Mesenchymal stem cell (in vitro differentiated cells and primary cell): ENCODE measurements around the gene LYAR.

ENCODE experiments used
- DNase-seq: peaks from one replicate; pipeline ENCODE4 v3.0.0-alpha.2; 2013
- H2AFZ ChIP-seq: one replicate; pipeline ENCODE4 v1.6.1; 2013; ENCODE audit warnings: low read depth, mild to moderate bottlenecking, control low read depth, inconsistent platforms, low read length, moderate library complexity
- H2AK5ac ChIP-seq: 2 replicates; pipeline ENCODE4 v1.6.1; 2013; ENCODE audit warnings: low read length, moderate library complexity, mild to moderate bottlenecking, inconsistent platforms; ENCODE audit not compliant: severe bottlenecking
- H2BK120ac ChIP-seq: one replicate; pipeline ENCODE4 v1.6.1; 2013; ENCODE audit warnings: low read depth, mild to moderate bottlenecking, inconsistent platforms, low read length, moderate library complexity
- H2BK12ac ChIP-seq, 2 experiments: one replicate each; pipeline ENCODE4 v1.6.1; 2013; ENCODE audit warnings: inconsistent platforms in 2 of 2, low read length in 2 of 2, mild to moderate bottlenecking in 2 of 2, moderate library complexity in 2 of 2, control low read depth in 1 of 2
- H2BK15ac ChIP-seq: one replicate; pipeline ENCODE4 v1.6.1; 2013; ENCODE audit warnings: mild to moderate bottlenecking, low read depth, inconsistent platforms; ENCODE audit not compliant: poor library complexity, severe bottlenecking
- H2BK5ac ChIP-seq: 2 replicates; pipeline ENCODE4 v1.6.1; 2013; ENCODE audit warnings: low read depth, mild to moderate bottlenecking, low read length, control low read depth, inconsistent platforms; ENCODE audit not compliant: poor library complexity, severe bottlenecking
- H3K14ac ChIP-seq, 2 experiments: one replicate each; pipeline ENCODE4 v1.6.1; 2013; ENCODE audit warnings: inconsistent platforms in 2 of 2, low read length in 2 of 2, control low read depth in 1 of 2, mild to moderate bottlenecking in 1 of 2, moderate library complexity in 1 of 2
- H3K18ac ChIP-seq, 2 experiments: one replicate each; pipeline ENCODE4 v1.6.1; 2013; ENCODE audit warnings: inconsistent platforms in 2 of 2, low read length in 2 of 2, control low read depth in 1 of 2, low read depth in 1 of 2, mild to moderate bottlenecking in 1 of 2
- H3K23ac ChIP-seq, 2 experiments: one replicate each; pipeline ENCODE4 v1.6.1; 2013; ENCODE audit warnings: inconsistent platforms in 2 of 2, low read length in 2 of 2, mild to moderate bottlenecking in 2 of 2, moderate library complexity in 2 of 2, control low read depth in 1 of 2
- H3K27ac ChIP-seq: 2 replicates; pipeline ENCODE4 v1.5.1; 2013; ENCODE audit warnings: mild to moderate bottlenecking, moderate library complexity, low read length, control low read depth, inconsistent platforms; ENCODE audit not compliant: poor library complexity, severe bottlenecking
- H3K27me3 ChIP-seq, 2 experiments: 2 replicates each; pipeline versions ENCODE4 v1.6.1 to v1.7.0; 2013; ENCODE audit warnings: low read length in 2 of 2, mild to moderate bottlenecking in 2 of 2, moderate library complexity in 2 of 2, control low read depth in 1 of 2, inconsistent platforms in 1 of 2; ENCODE audit not compliant: control insufficient read depth in 1 of 2, insufficient read depth in 1 of 2
- H3K36me3 ChIP-seq, 2 experiments: 2 replicates each; pipeline versions ENCODE4 v1.6.1 to v1.7.0; 2013; ENCODE audit warnings: low read length in 2 of 2, control low read depth in 1 of 2, inconsistent platforms in 1 of 2, low read depth in 1 of 2, mild to moderate bottlenecking in 1 of 2; ENCODE audit not compliant: insufficient read depth in 2 of 2, control insufficient read depth in 1 of 2
- H3K4ac ChIP-seq, 2 experiments: one replicate each; pipeline ENCODE4 v1.6.1; 2013; ENCODE audit warnings: inconsistent platforms in 2 of 2, low read length in 2 of 2, mild to moderate bottlenecking in 2 of 2, moderate library complexity in 2 of 2, control low read depth in 1 of 2, low read depth in 1 of 2
- H3K4me1 ChIP-seq: 2 replicates; pipeline ENCODE4 v1.6.1; 2013; ENCODE audit warnings: low read depth, low read length, control low read depth; ENCODE audit not compliant: control insufficient read depth, insufficient read depth
- H3K4me2 ChIP-seq: 2 replicates; pipeline ENCODE4 v1.6.1; 2013; ENCODE audit warnings: low read length, mild to moderate bottlenecking, inconsistent platforms; ENCODE audit not compliant: poor library complexity, severe bottlenecking
- H3K4me3 ChIP-seq, 2 experiments: 2 replicates each; pipeline versions ENCODE4 v1.5.1 to v1.7.0; 2013; ENCODE audit warnings: low read length in 2 of 2, mild to moderate bottlenecking in 2 of 2, control low read depth in 1 of 2, low read depth in 1 of 2; ENCODE audit not compliant: insufficient read depth in 1 of 2
- H3K79me1 ChIP-seq: replicated peaks from 2 replicates; pipeline ENCODE4 v1.6.1; 2013; ENCODE audit warnings: mild to moderate bottlenecking, control low read depth, low read length, inconsistent platforms; ENCODE audit not compliant: poor library complexity, severe bottlenecking
- H3K9ac ChIP-seq: 2 replicates; pipeline ENCODE4 v1.7.0; 2013; ENCODE audit warnings: mild to moderate bottlenecking, low read length, moderate library complexity
- H3K9me3 ChIP-seq: 2 replicates; pipeline ENCODE4 v1.7.0; 2013; ENCODE audit warnings: mild to moderate bottlenecking, low read length; ENCODE audit not compliant: control insufficient read depth
- H4K8ac ChIP-seq: one replicate; pipeline ENCODE4 v1.6.1; 2013; ENCODE audit warnings: inconsistent platforms, mild to moderate bottlenecking, low read length, moderate library complexity
- H4K91ac ChIP-seq: one replicate; pipeline ENCODE4 v1.6.1; 2013; ENCODE audit warnings: mild to moderate bottlenecking, low read length, inconsistent platforms
- WGBS: methylation state at CpG from one replicate; pipeline ENCODE4 v1.1.7; 2013; ENCODE audit warnings: mixed read lengths; 5-methylcytosine and 5-hydroxymethylcytosine counted together

LYAR gene

GRCh38 chr4:4271912-4272311, 18.0 kb downstream of the LYAR start:
- Histone ChIP-seq H2BK15ac (no peak overlapping the region), H3K36me3 (peaks cover 33 to 72% of the 10 kb centered on the region in 2 experiments), H3K4me1 (no peaks in the 10 kb centered on the region), H3K27me3 (no peaks in the 10 kb centered on the region), H3K4ac (no peak overlapping the region), H2AFZ (no peak overlapping the region), H2BK12ac (no peak overlapping the region), H3K4me2 (no peak overlapping the region), H3K4me3 (no peak overlapping the region), H2BK5ac (no peak overlapping the region), H3K9ac (no peak overlapping the region), H4K8ac (no peak overlapping the region), H2AK5ac (no peak overlapping the region), H3K27ac (no peak overlapping the region), H3K9me3 (no peaks in the 10 kb centered on the region), H3K79me1 (peaks cover 5% of the 10 kb centered on the region), H4K91ac (no peak overlapping the region), H2BK120ac (no peak overlapping the region), H3K18ac (no peak overlapping the region), H3K14ac (no peak overlapping the region), H3K23ac (no peak overlapping the region)
- whole genome bisulfite sequencing = 95% methylated on average over 8 of the region's 10 CpGs
- peak; percentile 24 for DNase-seq

DNA sequence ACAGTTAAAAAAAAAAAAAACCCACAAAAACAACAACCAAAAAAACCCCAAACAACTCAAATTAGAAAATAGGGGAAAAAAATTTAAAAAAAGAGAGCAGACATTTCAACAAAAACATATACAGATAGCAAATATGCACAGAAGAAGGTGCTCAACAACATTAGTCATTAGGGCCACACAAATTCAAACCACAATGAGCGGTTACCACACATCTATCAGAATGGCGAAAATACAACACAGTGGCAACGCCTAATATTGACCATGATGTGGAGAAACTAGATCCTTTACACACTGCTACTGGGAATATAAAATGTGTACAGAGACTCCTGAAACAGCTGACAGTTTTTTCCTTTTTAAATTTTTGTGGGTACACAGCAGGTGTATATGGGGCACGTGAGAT, 19.4 kb downstream of the LYAR start:
- Histone ChIP-seq H3K9me3 (no peaks in the 10 kb centered on the region), H3K9ac (no peak overlapping the region), H2BK15ac (no peak overlapping the region), H3K4ac (no peak overlapping the region), H2AK5ac (no peak overlapping the region), H2BK5ac (no peak overlapping the region), H4K91ac (no peak overlapping the region), H3K4me2 (no peak overlapping the region), H3K14ac (no peak overlapping the region), H3K79me1 (peaks cover 2% of the 10 kb centered on the region), H2BK12ac (no peak overlapping the region), H3K27me3 (no peaks in the 10 kb centered on the region), H3K4me1 (no peaks in the 10 kb centered on the region), H4K8ac (no peak overlapping the region), H3K4me3 (no peak overlapping the region), H3K18ac (no peak overlapping the region), H3K27ac (no peak overlapping the region), H2AFZ (no peak overlapping the region), H3K36me3 (peaks cover 28 to 71% of the 10 kb centered on the region in 2 experiments), H2BK120ac (no peak overlapping the region), H3K23ac (no peak overlapping the region)
- WGBS = 81% methylated on average over 3 of the region's 4 CpGs
- no peak for DNase-seq

GRCh38 chr4:4269856-4270255, 20.1 kb downstream of the LYAR start:
- no peaks in the 10 kb centered on the region for H3K9me3 ChIP-seq
- H2BK12ac ChIP-seq = no peak overlapping the region
- H2AFZ ChIP-seq = no peak overlapping the region
- H3K4me2 ChIP-seq = no peak overlapping the region
- peaks cover 2% of the 10 kb centered on the region for H3K79me1 ChIP-seq
- DNase-seq = peak; percentile 39
- H3K23ac ChIP-seq = no peak overlapping the region
- H3K4ac ChIP-seq = no peak overlapping the region
- no peak overlapping the region for H3K14ac ChIP-seq
- no peak overlapping the region for H3K27ac ChIP-seq
- no peak overlapping the region for H2AK5ac ChIP-seq
- H3K27me3 ChIP-seq = no peaks in the 10 kb centered on the region
- H2BK120ac ChIP-seq = no peak overlapping the region
- no peak overlapping the region for H2BK5ac ChIP-seq
- no peak overlapping the region for H3K9ac ChIP-seq
- no peak overlapping the region for H4K8ac ChIP-seq
- H3K18ac ChIP-seq = no peak overlapping the region
- no peak overlapping the region for H3K4me3 ChIP-seq
- peaks cover 28 to 64% of the 10 kb centered on the region in 2 experiments for H3K36me3 ChIP-seq
- no peaks in the 10 kb centered on the region for H3K4me1 ChIP-seq
- WGBS = 40% methylated on average over 3 of the region's 4 CpGs
- H2BK15ac ChIP-seq = peak overlapping the region; percentile 4
- H4K91ac ChIP-seq = no peak overlapping the region

DNA sequence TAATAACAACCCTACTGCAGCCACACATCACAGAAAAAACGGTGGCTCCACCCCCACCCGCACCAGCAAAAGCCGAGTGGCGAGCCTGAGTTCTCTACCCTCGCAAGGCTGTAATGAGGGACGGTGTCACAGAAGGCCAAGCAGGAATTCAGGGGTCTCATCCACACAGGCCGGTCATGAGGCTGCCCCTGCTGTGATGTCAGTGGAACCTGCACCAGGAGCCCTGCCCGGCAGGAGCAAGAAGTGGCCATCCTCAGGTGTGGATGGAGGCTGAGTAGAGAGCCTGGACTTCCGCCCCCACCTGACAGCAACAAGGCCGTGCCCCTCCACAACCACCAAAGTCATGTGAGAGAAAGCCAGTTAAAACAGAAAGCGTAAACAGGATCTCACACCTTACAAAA, 20.6 kb downstream of the LYAR start:
- H4K91ac ChIP-seq = peak overlapping the region; percentile 58
- H2BK5ac ChIP-seq = no peak overlapping the region
- H3K4ac ChIP-seq = no peak overlapping the region
- H3K23ac ChIP-seq = no peak overlapping the region
- no peak overlapping the region for H3K18ac ChIP-seq
- no peak overlapping the region for H3K14ac ChIP-seq
- H2AFZ ChIP-seq = no peak overlapping the region
- no peak overlapping the region for H4K8ac ChIP-seq
- H3K4me2 ChIP-seq = no peak overlapping the region
- no peak overlapping the region for H3K4me3 ChIP-seq
- no peak overlapping the region for H3K27ac ChIP-seq
- no peak overlapping the region for H3K9ac ChIP-seq
- peaks cover 2% of the 10 kb centered on the region for H3K79me1 ChIP-seq
- H3K27me3 ChIP-seq = no peaks in the 10 kb centered on the region
- no peak overlapping the region for H2AK5ac ChIP-seq
- H2BK120ac ChIP-seq = no peak overlapping the region
- peaks cover 26 to 59% of the 10 kb centered on the region in 2 experiments for H3K36me3 ChIP-seq
- 97% methylated on average over 8 of the region's 11 CpGs for WGBS
- no peaks in the 10 kb centered on the region for H3K9me3 ChIP-seq
- no peak for DNase-seq
- no peaks in the 10 kb centered on the region for H3K4me1 ChIP-seq
- peak overlapping the region in 1 of 2 experiments; percentile 9 for H2BK12ac ChIP-seq
- peak overlapping the region; percentile 34 for H2BK15ac ChIP-seq
